A549 (cell line): ENCODE data around the gene PGBD4.

Source experiments
- ESRRA ChIP-seq: fragments of 150-350 bp; IDR thresholded peaks from 2 replicates; pipeline ENCODE4 v1.6.1; 2014; ENCODE audit warnings: mild to moderate bottlenecking, low read length, borderline replicate concordance
- JUNB ChIP-seq: fragments of >200 bp; sonication (Bioruptor Twin); formaldehyde crosslinking; IDR thresholded peaks from 2 replicates; pipeline ENCODE4 v1.6.1; 2016
- KDM1A ChIP-seq: fragments of 200-600 bp; sonication (generic); IDR thresholded peaks from 2 replicates; pipeline ENCODE4 v1.6.1; 2016; ENCODE audit warnings: low read depth, mild to moderate bottlenecking
- POLR2A ChIP-seq: IDR thresholded peaks from 2 replicates; pipeline ENCODE4 v1.6.1; 2012; ENCODE audit warnings: mild to moderate bottlenecking, low read length
- REST ChIP-seq: fragments of 200-600 bp; sonication (generic); IDR thresholded peaks from 2 replicates; pipeline ENCODE4 v1.6.1; 2016; ENCODE audit warnings: antibody characterized with exemption, mild to moderate bottlenecking, moderate library complexity
- TF ChIP-seq, protein P1 (sequence below): fragments of >200 bp; sonication (Bioruptor Twin); formaldehyde crosslinking; IDR thresholded peaks from 3 replicates; pipeline ENCODE4 v1.5.1; 2016
- TF ChIP-seq, protein P2 (sequence below): IDR thresholded peaks from 2 replicates; pipeline ENCODE4 v1.6.1; 2012; ENCODE audit warnings: low read depth, borderline replicate concordance

DNA sequence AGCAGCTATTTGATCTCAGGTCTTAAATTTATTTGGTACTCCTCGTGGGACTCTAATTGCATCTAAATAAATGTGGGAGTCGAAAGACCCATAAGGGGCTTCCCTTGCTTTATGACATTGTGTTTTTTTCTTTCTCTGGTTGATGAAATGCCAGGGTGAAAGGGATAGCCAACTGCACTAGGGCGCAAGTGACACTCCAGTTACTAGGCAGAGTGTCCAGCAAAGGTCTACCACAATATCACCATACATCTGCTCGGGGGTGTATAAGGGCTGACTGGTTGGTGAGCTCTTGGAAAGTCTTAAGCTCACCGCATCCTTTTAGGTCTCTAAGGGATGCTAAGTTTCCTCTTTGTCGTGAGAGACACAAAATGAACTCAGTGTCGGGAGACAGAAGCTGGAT lies 54.0 kb downstream of the PGBD4 start:
- no peak for TF ChIP-seq JUNB
- TF ChIP-seq POLR2A, result no peak
- TF ChIP-seq, protein P1, sequence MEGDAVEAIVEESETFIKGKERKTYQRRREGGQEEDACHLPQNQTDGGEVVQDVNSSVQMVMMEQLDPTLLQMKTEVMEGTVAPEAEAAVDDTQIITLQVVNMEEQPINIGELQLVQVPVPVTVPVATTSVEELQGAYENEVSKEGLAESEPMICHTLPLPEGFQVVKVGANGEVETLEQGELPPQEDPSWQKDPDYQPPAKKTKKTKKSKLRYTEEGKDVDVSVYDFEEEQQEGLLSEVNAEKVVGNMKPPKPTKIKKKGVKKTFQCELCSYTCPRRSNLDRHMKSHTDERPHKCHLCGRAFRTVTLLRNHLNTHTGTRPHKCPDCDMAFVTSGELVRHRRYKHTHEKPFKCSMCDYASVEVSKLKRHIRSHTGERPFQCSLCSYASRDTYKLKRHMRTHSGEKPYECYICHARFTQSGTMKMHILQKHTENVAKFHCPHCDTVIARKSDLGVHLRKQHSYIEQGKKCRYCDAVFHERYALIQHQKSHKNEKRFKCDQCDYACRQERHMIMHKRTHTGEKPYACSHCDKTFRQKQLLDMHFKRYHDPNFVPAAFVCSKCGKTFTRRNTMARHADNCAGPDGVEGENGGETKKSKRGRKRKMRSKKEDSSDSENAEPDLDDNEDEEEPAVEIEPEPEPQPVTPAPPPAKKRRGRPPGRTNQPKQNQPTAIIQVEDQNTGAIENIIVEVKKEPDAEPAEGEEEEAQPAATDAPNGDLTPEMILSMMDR, result no peak
- no peak for TF ChIP-seq REST
- TF ChIP-seq ESRRA, result no peak
- no peak for TF ChIP-seq KDM1A
- TF ChIP-seq, protein P2, sequence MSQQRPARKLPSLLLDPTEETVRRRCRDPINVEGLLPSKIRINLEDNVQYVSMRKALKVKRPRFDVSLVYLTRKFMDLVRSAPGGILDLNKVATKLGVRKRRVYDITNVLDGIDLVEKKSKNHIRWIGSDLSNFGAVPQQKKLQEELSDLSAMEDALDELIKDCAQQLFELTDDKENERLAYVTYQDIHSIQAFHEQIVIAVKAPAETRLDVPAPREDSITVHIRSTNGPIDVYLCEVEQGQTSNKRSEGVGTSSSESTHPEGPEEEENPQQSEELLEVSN, result no peak
